Lower lobe of right lung (tissue), 2 donors: ENCODE data around the gene SLC12A3. TPM values are rescaled to one million over a fixed set of nuclear protein-coding genes. Genes with fewer than 3 reads are reported as not detected.
"Not testable (repeated sequence)": the region's sequence is repeated elsewhere in the genome, so short reads cannot be mapped to it uniquely, and the experiment has no call there.

Experiments used
- ATAC-seq, 2 donors: fragments of 200-7000 bp; cut with Tn5 transposase; one replicate each; pipeline ENCODE4 v1.9.1; 2020 to 2022; ENCODE audit warnings: mild to moderate bottlenecking in 2 of 2, moderate library complexity in 2 of 2
- DNase-seq: peaks from one replicate; pipeline ENCODE4 v3.0.0-alpha.2; 2020
- H3K27ac ChIP-seq: fragments of 200-600 bp; one replicate; pipeline ENCODE4 v1.8.0; 2022
- H3K27me3 ChIP-seq: fragments of 200-600 bp; one replicate; pipeline ENCODE4 v1.8.0; 2022; ENCODE audit warnings: low read depth
- H3K36me3 ChIP-seq: fragments of 200-600 bp; one replicate; pipeline ENCODE4 v1.8.0; 2022; ENCODE audit warnings: mild to moderate bottlenecking
- H3K4me1 ChIP-seq: fragments of 200-600 bp; one replicate; pipeline ENCODE4 v1.8.0; 2022
- H3K4me3 ChIP-seq: fragments of 200-600 bp; one replicate; pipeline ENCODE4 v1.8.0; 2022; ENCODE audit warnings: mild to moderate bottlenecking
- H3K9me3 ChIP-seq: fragments of 200-600 bp; one replicate; pipeline ENCODE4 v1.8.0; 2022
- CTCF ChIP-seq: fragments of 200-600 bp; IDR thresholded peaks from one replicate; pipeline ENCODE4 v1.8.0; 2022; ENCODE audit warnings: antibody characterized with exemption, mild to moderate bottlenecking
- intact Hi-C: fragments of 100-400 bp; cut with DNase I; formaldehyde crosslinking; loops from one replicate; pipeline ENCODE4 v1.11.0; 2022
- total RNA-seq: library from RNA; stranded (reverse); fragmentation: NEBNext Ultra II Directional; extraction: Animal tissue kit (Norgen Biotek cat#: 25700); gene quantifications from one replicate; pipeline ENCODE4 v1.2.1, GENCODE V29; 2021
- donor health status: DM: no; HTN: yes; CAD: no; lungs with severe emphysema.

SLC12A3 gene
- total RNA-seq, 1 donor from 2014 or later = not detected

DNA sequence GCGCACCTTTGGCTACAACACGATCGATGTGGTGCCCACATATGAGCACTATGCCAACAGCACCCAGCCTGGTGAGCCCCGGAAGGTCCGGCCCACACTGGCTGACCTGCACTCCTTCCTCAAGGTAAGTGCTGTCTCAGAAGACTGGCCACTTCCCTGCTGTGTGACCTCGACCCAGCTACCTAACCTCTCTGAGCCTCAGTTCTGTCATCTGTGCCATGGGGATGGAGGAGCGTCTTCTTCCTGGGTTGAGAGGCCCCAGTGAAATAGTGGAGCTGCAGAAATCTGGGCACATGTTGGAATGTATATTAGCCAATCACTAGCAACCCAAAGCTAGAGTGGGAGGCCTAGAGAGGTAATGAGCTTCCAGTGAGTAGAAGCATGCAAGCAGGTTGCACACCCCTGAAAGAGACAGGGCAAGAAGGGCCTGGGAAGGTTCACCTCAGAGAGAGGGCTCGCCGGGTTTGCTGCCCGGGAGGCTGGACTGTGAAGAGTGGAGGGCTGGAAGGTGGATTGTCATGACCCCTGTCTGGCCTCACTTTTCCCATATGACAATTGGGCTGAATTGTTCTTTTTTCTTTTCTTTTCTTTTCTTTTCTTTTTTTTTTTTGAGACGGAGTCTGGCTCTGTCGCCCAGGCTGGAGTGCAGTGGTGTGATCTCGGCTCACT is 521 bp downstream of the SLC12A3 start:
- peaks cover 36% of the 10 kb centered on the region for H3K4me1 ChIP-seq
- no peak for ATAC-seq
- H3K27ac ChIP-seq = no peak overlapping the region
- H3K9me3 ChIP-seq = no peaks in the 10 kb centered on the region
- no peaks in the 10 kb centered on the region for H3K36me3 ChIP-seq
- H3K27me3 ChIP-seq = no peaks in the 10 kb centered on the region
- TF ChIP-seq CTCF = no peak
- DNase-seq = no peak
- H3K4me3 ChIP-seq = no peak overlapping the region
- intact Hi-C loops = no loop called here

- ATAC-seq (peak in 1 of 2 donors; percentile 51), DNase-seq (no peak)
- Histone ChIP-seq H3K4me1 (peaks cover 19% of the 10 kb centered on the region), H3K27me3 (no peaks in the 10 kb centered on the region), H3K27ac (no peak overlapping the region), H3K36me3 (no peaks in the 10 kb centered on the region), H3K9me3 (no peaks in the 10 kb centered on the region), H3K4me3 (no peak overlapping the region)
- TF ChIP-seq CTCF = peak; percentile 72
- intact Hi-C loops = no loop called here
These were observed 2.2 kb downstream of the SLC12A3 start for GRCh38 chr16:56866955-56867830.

DNA sequence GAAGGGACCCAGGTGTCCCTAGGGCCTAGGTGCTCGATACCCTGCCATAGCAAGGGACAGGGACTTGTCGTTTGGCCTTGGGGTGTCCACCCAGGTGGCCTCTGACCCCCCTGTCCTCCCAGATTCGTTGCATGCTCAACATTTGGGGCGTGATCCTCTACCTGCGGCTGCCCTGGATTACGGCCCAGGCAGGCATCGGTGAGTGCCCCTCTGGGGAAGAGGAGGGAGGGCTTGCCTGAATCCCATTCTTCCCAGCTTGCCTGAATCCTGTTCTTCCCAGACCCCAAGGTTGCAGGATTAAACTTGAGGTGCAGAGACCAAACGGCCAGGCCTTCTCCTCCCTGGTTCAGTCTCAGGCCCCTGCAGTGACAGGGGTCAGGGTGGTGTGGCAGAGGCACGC is 3.2 kb downstream of the SLC12A3 start:
- H3K4me1 ChIP-seq = peaks cover 9% of the 10 kb centered on the region
- TF ChIP-seq CTCF = no peak
- H3K27ac ChIP-seq = no peak overlapping the region
- H3K36me3 ChIP-seq = no peaks in the 10 kb centered on the region
- DNase-seq (no peak), ATAC-seq (no peak)
- intact Hi-C loops = no loop called here
- H3K4me3 ChIP-seq = no peak overlapping the region
- no peaks in the 10 kb centered on the region for H3K27me3 ChIP-seq
- H3K9me3 ChIP-seq = no peaks in the 10 kb centered on the region

GRCh38 chr16:56868766-56869165 is 3.8 kb downstream of the SLC12A3 start:
- H3K27me3 ChIP-seq, H3K9me3 ChIP-seq, intact Hi-C loops, H3K4me1 ChIP-seq, H3K36me3 ChIP-seq, ATAC-seq, DNase-seq, H3K4me3 ChIP-seq, H3K27ac ChIP-seq: not testable (repeated sequence)

DNA sequence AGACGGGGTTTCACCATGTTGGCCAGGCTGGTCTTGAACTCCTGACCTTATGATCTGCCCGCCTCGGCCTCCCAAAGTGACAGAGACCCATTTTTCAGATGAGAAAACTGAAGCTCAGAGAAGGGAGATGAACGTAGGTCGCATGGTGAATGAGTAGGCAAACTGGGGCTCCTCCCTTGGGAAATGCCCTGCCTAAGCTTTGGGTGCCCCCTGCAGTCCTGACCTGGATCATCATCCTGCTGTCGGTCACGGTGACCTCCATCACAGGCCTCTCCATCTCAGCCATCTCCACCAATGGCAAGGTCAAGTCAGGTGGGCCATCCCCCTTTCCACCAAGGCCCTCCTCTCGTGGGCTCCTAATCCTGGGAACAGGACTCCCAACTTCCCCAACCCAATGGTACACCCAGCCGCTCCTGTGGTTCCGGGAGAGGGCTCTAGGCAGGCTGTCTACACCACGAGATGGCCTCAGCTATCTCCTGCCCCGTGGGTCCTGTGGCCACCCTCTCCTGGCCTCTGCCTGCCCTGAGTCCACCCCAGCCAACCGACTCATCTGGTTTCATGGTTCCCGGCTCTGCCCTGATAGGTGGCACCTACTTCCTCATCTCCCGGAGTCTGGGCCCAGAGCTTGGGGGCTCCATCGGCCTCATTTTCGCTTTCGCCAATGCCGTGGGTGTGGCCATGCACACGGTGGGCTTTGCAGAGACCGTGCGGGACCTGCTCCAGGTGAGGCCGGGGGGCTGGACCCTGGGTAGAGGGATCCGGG is 4.7 kb downstream of the SLC12A3 start:
- Histone ChIP-seq H3K27ac (no peak overlapping the region), H3K27me3 (no peaks in the 10 kb centered on the region), H3K9me3 (no peaks in the 10 kb centered on the region), H3K4me3 (no peak overlapping the region), H3K36me3 (no peaks in the 10 kb centered on the region), H3K4me1 (peaks cover 7% of the 10 kb centered on the region)
- intact Hi-C loops = no loop called here
- ATAC-seq = peak; percentile 51 to 58
- peak; percentile 30 for TF ChIP-seq CTCF
- DNase-seq = peak; percentile 59
